Measurements from ENCODE around the gene PHC1.

The PHC1 gene

GRCh38 chr12:8941691-8942478 lies 27.6 kb downstream of the PHC1 start:
- POLR2A ChIA-PET (ENCODE audit: low non-redundant PET): no interaction called here
- no peak overlapping the region for H3K27ac ChIP-seq
- no peak for DNase-seq (ENCODE audit: low spot score)
- CTCF ChIA-PET: no interaction called here
- TF ChIP-seq, protein P1, sequence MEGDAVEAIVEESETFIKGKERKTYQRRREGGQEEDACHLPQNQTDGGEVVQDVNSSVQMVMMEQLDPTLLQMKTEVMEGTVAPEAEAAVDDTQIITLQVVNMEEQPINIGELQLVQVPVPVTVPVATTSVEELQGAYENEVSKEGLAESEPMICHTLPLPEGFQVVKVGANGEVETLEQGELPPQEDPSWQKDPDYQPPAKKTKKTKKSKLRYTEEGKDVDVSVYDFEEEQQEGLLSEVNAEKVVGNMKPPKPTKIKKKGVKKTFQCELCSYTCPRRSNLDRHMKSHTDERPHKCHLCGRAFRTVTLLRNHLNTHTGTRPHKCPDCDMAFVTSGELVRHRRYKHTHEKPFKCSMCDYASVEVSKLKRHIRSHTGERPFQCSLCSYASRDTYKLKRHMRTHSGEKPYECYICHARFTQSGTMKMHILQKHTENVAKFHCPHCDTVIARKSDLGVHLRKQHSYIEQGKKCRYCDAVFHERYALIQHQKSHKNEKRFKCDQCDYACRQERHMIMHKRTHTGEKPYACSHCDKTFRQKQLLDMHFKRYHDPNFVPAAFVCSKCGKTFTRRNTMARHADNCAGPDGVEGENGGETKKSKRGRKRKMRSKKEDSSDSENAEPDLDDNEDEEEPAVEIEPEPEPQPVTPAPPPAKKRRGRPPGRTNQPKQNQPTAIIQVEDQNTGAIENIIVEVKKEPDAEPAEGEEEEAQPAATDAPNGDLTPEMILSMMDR (conservative IDR thresholded peaks at IDR 0.05; ENCODE audit: low read depth): no peak

GRCh38 chr12:8943565-8944186 lies 29.4 kb downstream of the PHC1 start:
- no peak for DNase-seq (ENCODE audit: low spot score)
- POLR2A ChIA-PET (ENCODE audit: low non-redundant PET): no interaction called here

GRCh38 chr12:8946733-8947132 lies 32.4 kb downstream of the PHC1 start:
- TF ChIP-seq, protein P1 (conservative IDR thresholded peaks at IDR 0.05; ENCODE audit: low read depth): no peak
- no peak overlapping the region for H3K27ac ChIP-seq
- CTCF ChIA-PET: no interaction called here
- POLR2A ChIA-PET (ENCODE audit: low non-redundant PET): no interaction called here
- DNase-seq (ENCODE audit: low spot score): no peak

More at GRCh38 chr12:8943565-8944186, 29.4 kb downstream of the PHC1 start:
- no peak overlapping the region for H3K27ac ChIP-seq
- CTCF ChIA-PET: no interaction called here
- TF ChIP-seq, protein P1 (conservative IDR thresholded peaks at IDR 0.05; ENCODE audit: low read depth): no peak

GRCh38 chr12:8947737-8948136 lies 33.4 kb downstream of the PHC1 start:
- ChIA-PET CTCF (no interaction called here), POLR2A (ENCODE audit: low non-redundant PET) (no interaction called here)
- TF ChIP-seq, protein P1 (conservative IDR thresholded peaks at IDR 0.05; ENCODE audit: low read depth): no peak
- no peak overlapping the region for H3K27ac ChIP-seq
- DNase-seq (ENCODE audit: low spot score): no peak

- POLR2A ChIA-PET (ENCODE audit: low non-redundant PET): interaction anchor here (1.0 kb wide), 1 partner anchor 10 kb away, joined by 3 read pairs; no protein-coding TSS in a partner anchor
- peak; percentile 20 for DNase-seq (ENCODE audit: low spot score)
Measured at GRCh38 chr12:8948701-8949341, 34.5 kb downstream of the PHC1 start.

More at GRCh38 chr12:8948701-8949341, 34.5 kb downstream of the PHC1 start:
- TF ChIP-seq, protein P1 (conservative IDR thresholded peaks at IDR 0.05; ENCODE audit: low read depth): no peak
- peak overlapping the region; percentile 90 for H3K27ac ChIP-seq
- CTCF ChIA-PET: no interaction called here

Data from RWPE1 (cell line).